ENCODE data around the gene RAB6A. TPM values are rescaled to one million over a fixed set of nuclear protein-coding genes. Genes with fewer than 3 reads are reported as not detected.

RAB6A gene
- total RNA-seq, 1 experiment from 2014 or later = 172 TPM

GRCh38 chr11:73650400-73650799, 110.5 kb downstream of the RAB6A start:
- H3K4me3 Mint-ChIP-seq (ENCODE audit: unreplicated experiment) = no peak overlapping the region
- H3K4me1 Mint-ChIP-seq (ENCODE audit: insufficient read depth, unreplicated experiment) = no peaks in the 10 kb centered on the region
- ChIA-PET CTCF (no interaction called here), POLR2A (no interaction called here)
- no peaks in the 10 kb centered on the region for H3K36me3 Mint-ChIP-seq (ENCODE audit: insufficient read depth, unreplicated experiment)
- DNase-seq (ENCODE audit: unreplicated experiment) = no peak
- no peak overlapping the region for H3K27ac Mint-ChIP-seq (ENCODE audit: low read depth, unreplicated experiment)
- TF ChIP-seq CTCF (IDR thresholded peaks at IDR 0.05; ENCODE audit: unreplicated experiment) = no peak
- intact Hi-C loops (cut with micrococcal nuclease) = no loop called here
- BruUV-seq (replicated peaks) = no TSS peak
- H3K27me3 Mint-ChIP-seq (ENCODE audit: insufficient read depth, unreplicated experiment) = peaks cover 34% of the 10 kb centered on the region
- no peaks in the 10 kb centered on the region for H3K9me3 Mint-ChIP-seq (ENCODE audit: unreplicated experiment)

- H3K4me1 Mint-ChIP-seq (ENCODE audit: insufficient read depth, unreplicated experiment) = no peaks in the 10 kb centered on the region
- peaks cover 40% of the 10 kb centered on the region for H3K27me3 Mint-ChIP-seq (ENCODE audit: insufficient read depth, unreplicated experiment)
- BruUV-seq (replicated peaks) = no TSS peak
- no peaks in the 10 kb centered on the region for H3K9me3 Mint-ChIP-seq (ENCODE audit: unreplicated experiment)
- no peak for DNase-seq (ENCODE audit: unreplicated experiment)
- ChIA-PET POLR2A (no interaction called here), CTCF (interaction anchor here (0.6 to 1.7 kb wide), 3 partner anchors 9 to 233 kb away, joined by 3 to 9 read pairs (median 3); no protein-coding TSS in a partner anchor)
- H3K27ac Mint-ChIP-seq (ENCODE audit: low read depth, unreplicated experiment) = no peak overlapping the region
- no peak for TF ChIP-seq CTCF (IDR thresholded peaks at IDR 0.05; ENCODE audit: unreplicated experiment)
- H3K36me3 Mint-ChIP-seq (ENCODE audit: insufficient read depth, unreplicated experiment) = no peaks in the 10 kb centered on the region
- intact Hi-C loops (cut with micrococcal nuclease) = no loop called here
- no peak overlapping the region for H3K4me3 Mint-ChIP-seq (ENCODE audit: unreplicated experiment)
Observed at GRCh38 chr11:73649206-73649605, 111.7 kb downstream of the RAB6A start.

DNA sequence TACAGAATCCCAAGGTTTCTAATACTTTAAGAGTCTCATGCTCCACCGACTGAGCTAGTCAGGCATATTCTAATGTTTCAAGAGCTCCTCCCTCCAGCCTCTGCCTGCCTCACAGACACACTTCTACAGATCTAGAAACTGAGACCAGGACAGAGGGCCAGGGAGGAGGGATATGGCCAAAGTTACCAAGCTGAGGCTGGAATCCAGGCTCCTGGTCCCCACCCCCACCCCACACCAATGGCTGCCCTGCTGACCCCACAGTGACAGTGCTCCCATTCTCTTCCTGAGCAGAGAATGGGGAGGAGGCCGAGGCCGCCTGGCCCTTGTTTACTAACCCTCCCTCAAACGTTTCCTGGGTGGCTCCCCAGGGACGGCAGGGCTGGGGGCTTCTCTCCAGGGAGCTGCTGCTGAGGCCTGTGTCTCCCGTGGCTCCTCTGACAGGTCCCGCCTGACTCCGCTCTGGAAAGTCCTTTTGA, 112.3 kb downstream of the RAB6A start:
- no peaks in the 10 kb centered on the region for H3K9me3 Mint-ChIP-seq (ENCODE audit: unreplicated experiment)

DNA sequence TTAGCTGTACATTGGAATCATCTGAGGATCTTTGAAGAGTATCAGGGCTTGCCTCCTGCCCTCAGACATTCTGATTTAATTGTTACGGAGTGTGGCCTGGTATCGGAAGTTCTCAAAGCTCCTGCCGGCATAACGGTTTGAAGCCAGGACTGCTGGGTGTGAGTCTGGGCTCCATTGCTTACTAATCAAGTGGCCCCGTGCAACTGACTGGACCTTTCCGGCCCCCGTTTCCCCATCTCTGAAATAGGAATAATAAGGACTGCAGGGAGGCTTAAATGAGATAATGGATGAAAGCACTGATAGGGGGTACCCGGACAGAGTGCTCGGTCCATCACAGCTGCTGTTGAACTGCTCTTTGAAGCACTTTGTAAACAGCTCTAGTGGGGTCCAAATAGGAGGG, 112.8 kb downstream of the RAB6A start:
- intact Hi-C loops (cut with micrococcal nuclease) = no loop called here
- POLR2A ChIA-PET = interaction anchor here (0.5 kb wide), 1 partner anchor 889 kb away, joined by 3 read pairs; no protein-coding TSS in a partner anchor

More for the DNA sequence above, 112.3 kb downstream of the RAB6A start:
- no peak overlapping the region for H3K27ac Mint-ChIP-seq (ENCODE audit: low read depth, unreplicated experiment)
- no peak for DNase-seq (ENCODE audit: unreplicated experiment)
- CTCF ChIA-PET = interaction anchor here (0.6 to 3.0 kb wide), 6 partner anchors 12 to 298 kb away, joined by 3 to 17 read pairs (median 5); no protein-coding TSS in a partner anchor
- peaks cover 40% of the 10 kb centered on the region for H3K27me3 Mint-ChIP-seq (ENCODE audit: insufficient read depth, unreplicated experiment)
- intact Hi-C loops (cut with micrococcal nuclease) = no loop called here
- POLR2A ChIA-PET = interaction anchor here (0.5 kb wide), 1 partner anchor 890 kb away, joined by 3 read pairs; no protein-coding TSS in a partner anchor
- no peak for TF ChIP-seq CTCF (IDR thresholded peaks at IDR 0.05; ENCODE audit: unreplicated experiment)
- no peaks in the 10 kb centered on the region for H3K36me3 Mint-ChIP-seq (ENCODE audit: insufficient read depth, unreplicated experiment)
- no peak overlapping the region for H3K4me3 Mint-ChIP-seq (ENCODE audit: unreplicated experiment)
- H3K4me1 Mint-ChIP-seq (ENCODE audit: insufficient read depth, unreplicated experiment) = no peaks in the 10 kb centered on the region
- BruUV-seq (replicated peaks) = no TSS peak

More for the DNA sequence above, 112.8 kb downstream of the RAB6A start:
- Mint-ChIP-seq H3K27me3 (ENCODE audit: insufficient read depth, unreplicated experiment) (peaks cover 40% of the 10 kb centered on the region), H3K27ac (ENCODE audit: low read depth, unreplicated experiment) (no peak overlapping the region), H3K36me3 (ENCODE audit: insufficient read depth, unreplicated experiment) (no peaks in the 10 kb centered on the region), H3K4me1 (ENCODE audit: insufficient read depth, unreplicated experiment) (no peaks in the 10 kb centered on the region), H3K4me3 (ENCODE audit: unreplicated experiment) (no peak overlapping the region), H3K9me3 (ENCODE audit: unreplicated experiment) (no peaks in the 10 kb centered on the region)
- no TSS peak for BruUV-seq (replicated peaks)
- no peak for DNase-seq (ENCODE audit: unreplicated experiment)
- CTCF ChIA-PET = interaction anchor here (0.6 to 3.0 kb wide), 6 partner anchors 13 to 297 kb away, joined by 3 to 17 read pairs (median 5); no protein-coding TSS in a partner anchor
- no peak for TF ChIP-seq CTCF (IDR thresholded peaks at IDR 0.05; ENCODE audit: unreplicated experiment)

Data from MCF 10A (cell line).